Mucosa of rectum (tissue), 2 donors: ENCODE data around the gene MPL.

Experiments used
- H3K27ac ChIP-seq, 2 donors: one replicate each; pipeline ENCODE4 v1.7.0; 2013; ENCODE audit warnings: inconsistent platforms in 2 of 2, low read depth in 2 of 2, low read length in 2 of 2
- H3K27me3 ChIP-seq, 2 donors: one replicate each; pipeline ENCODE4 v1.7.0; 2013; ENCODE audit warnings: low read length in 2 of 2; ENCODE audit not compliant: control insufficient read depth in 2 of 2, insufficient read depth in 2 of 2
- H3K36me3 ChIP-seq, 2 donors: one replicate each; pipeline ENCODE4 v1.7.0; 2013; ENCODE audit warnings: low read length in 2 of 2; ENCODE audit not compliant: control insufficient read depth in 2 of 2, insufficient read depth in 2 of 2
- H3K4me1 ChIP-seq, 2 donors: one replicate each; pipeline ENCODE4 v1.7.0; 2013; ENCODE audit warnings: low read length in 2 of 2, mild to moderate bottlenecking in 1 of 2; ENCODE audit not compliant: control insufficient read depth in 2 of 2, insufficient read depth in 2 of 2
- H3K4me3 ChIP-seq, 2 donors: one replicate each; pipeline ENCODE4 v1.7.0; 2013; ENCODE audit warnings: low read length in 2 of 2
- H3K9ac ChIP-seq, 2 donors: one replicate each; pipeline ENCODE4 v1.7.0; 2013; ENCODE audit warnings: low read length in 2 of 2, low read depth in 1 of 2, mild to moderate bottlenecking in 1 of 2
- H3K9me3 ChIP-seq, 2 donors: one replicate each; pipeline ENCODE4 v1.7.0; 2013; ENCODE audit warnings: low read length in 2 of 2; ENCODE audit not compliant: control insufficient read depth in 2 of 2
- donor health status: healthy.
- donor health status: Normal muscosa, but diverticular disease.

Gene MPL

GRCh38 chr1:43352881-43353280 is 15.3 kb downstream of the MPL start:
- H3K9me3 ChIP-seq = no peaks in the 10 kb centered on the region
- no peak overlapping the region for H3K4me3 ChIP-seq
- no peak overlapping the region for H3K9ac ChIP-seq
- H3K4me1 ChIP-seq = peaks cover 17 to 18% of the 10 kb centered on the region in 2 donors
- no peaks in the 10 kb centered on the region for H3K36me3 ChIP-seq
- no peaks in the 10 kb centered on the region for H3K27me3 ChIP-seq
- no peak overlapping the region for H3K27ac ChIP-seq

GRCh38 chr1:43354471-43354870 is 16.9 kb downstream of the MPL start:
- no peak overlapping the region for H3K4me3 ChIP-seq
- no peak overlapping the region for H3K27ac ChIP-seq
- no peaks in the 10 kb centered on the region for H3K9me3 ChIP-seq
- H3K9ac ChIP-seq = no peak overlapping the region
- no peaks in the 10 kb centered on the region for H3K27me3 ChIP-seq
- no peaks in the 10 kb centered on the region for H3K36me3 ChIP-seq
- H3K4me1 ChIP-seq = peaks cover 14 to 15% of the 10 kb centered on the region in 2 donors

GRCh38 chr1:43354936-43355335 is 17.3 kb downstream of the MPL start:
- H3K27me3 ChIP-seq = no peaks in the 10 kb centered on the region
- no peak overlapping the region for H3K27ac ChIP-seq
- peaks cover 10 to 15% of the 10 kb centered on the region in 2 donors for H3K4me1 ChIP-seq
- H3K36me3 ChIP-seq = no peaks in the 10 kb centered on the region
- no peak overlapping the region for H3K9ac ChIP-seq
- H3K9me3 ChIP-seq = no peaks in the 10 kb centered on the region
- H3K4me3 ChIP-seq = no peak overlapping the region

GRCh38 chr1:43357251-43357650 is 19.6 kb downstream of the MPL start:
- no peaks in the 10 kb centered on the region for H3K9me3 ChIP-seq
- H3K27ac ChIP-seq = no peak overlapping the region
- H3K36me3 ChIP-seq = peaks cover 5 to 19% of the 10 kb centered on the region in 2 donors
- no peak overlapping the region for H3K9ac ChIP-seq
- no peaks in the 10 kb centered on the region for H3K27me3 ChIP-seq
- peaks cover 15 to 18% of the 10 kb centered on the region in 2 donors for H3K4me1 ChIP-seq
- H3K4me3 ChIP-seq = no peak overlapping the region

- Histone ChIP-seq H3K9me3 (no peaks in the 10 kb centered on the region), H3K36me3 (peaks cover 9 to 26% of the 10 kb centered on the region in 2 donors), H3K9ac (peak overlapping the region; percentile 83 to 97), H3K4me1 (peaks cover 15 to 18% of the 10 kb centered on the region in 2 donors), H3K27me3 (no peaks in the 10 kb centered on the region), H3K27ac (peak overlapping the region; percentile 92 to 98), H3K4me3 (peak overlapping the region; percentile 87 to 92)
Measured at GRCh38 chr1:43358121-43358745, 20.6 kb downstream of the MPL start.

GRCh38 chr1:43358746-43359693 is 21.4 kb downstream of the MPL start, which contains the start of gene CDC20:
TSS of gene CDC20 (plus strand) at chr1:43358981. CDS start at chr1:43359216, 235 bp downstream.
- Histone ChIP-seq H3K4me3 (peak within 1 kb of the TSS; percentile 87 to 92), H3K9ac (peak within 1 kb of the TSS; percentile 83 to 97), H3K4me1 (peaks cover 22% of the 10 kb centered on the region in 2 donors)

GRCh38 chr1:43359696-43360095 is 22.1 kb downstream of the MPL start:
- peak overlapping the region; percentile 9 to 52 for H3K27ac ChIP-seq

More at GRCh38 chr1:43358746-43359693, 21.4 kb downstream of the MPL start, which contains the start of gene CDC20:
- H3K9me3 ChIP-seq = no peaks in the 10 kb centered on the region
- peaks cover 16 to 33% of the 10 kb centered on the region in 2 donors for H3K36me3 ChIP-seq
- H3K27me3 ChIP-seq = no peaks in the 10 kb centered on the region
- H3K27ac ChIP-seq = peak within 1 kb of the TSS; percentile 92 to 98

GRCh38 chr1:43360616-43361015 is 23.0 kb downstream of the MPL start:
- Histone ChIP-seq H3K9ac (no peak overlapping the region), H3K36me3 (peaks cover 31 to 47% of the 10 kb centered on the region in 2 donors), H3K27ac (no peak overlapping the region), H3K27me3 (no peaks in the 10 kb centered on the region), H3K9me3 (no peaks in the 10 kb centered on the region), H3K4me1 (peaks cover 30 to 34% of the 10 kb centered on the region in 2 donors), H3K4me3 (no peak overlapping the region)

More at GRCh38 chr1:43359696-43360095, 22.1 kb downstream of the MPL start:
- H3K4me3 ChIP-seq = peak overlapping the region in 1 of 2 donors; percentile 68
- H3K9ac ChIP-seq = peak overlapping the region; percentile 24 to 74
- no peaks in the 10 kb centered on the region for H3K27me3 ChIP-seq
- no peaks in the 10 kb centered on the region for H3K9me3 ChIP-seq
- H3K36me3 ChIP-seq = peaks cover 23 to 40% of the 10 kb centered on the region in 2 donors
- peaks cover 26% of the 10 kb centered on the region in 2 donors for H3K4me1 ChIP-seq

GRCh38 chr1:43363283-43363934 is 25.8 kb downstream of the MPL start:
- Histone ChIP-seq H3K27me3 (no peaks in the 10 kb centered on the region), H3K27ac (peak overlapping the region in 1 of 2 donors; percentile 10), H3K9ac (peak overlapping the region in 1 of 2 donors; percentile 24), H3K9me3 (no peaks in the 10 kb centered on the region), H3K36me3 (peaks cover 31 to 47% of the 10 kb centered on the region in 2 donors), H3K4me3 (no peak overlapping the region), H3K4me1 (peaks cover 37 to 48% of the 10 kb centered on the region in 2 donors)
